IPS-NIHi11 (cell line): Measurements from ENCODE around the gene ZNHIT2.

Experiments used
- DNase-seq: peaks from one replicate; pipeline ENCODE4 v3.0.0; 2012; ENCODE audit warnings: mixed read lengths, low spot score

ZNHIT2 gene

DNA sequence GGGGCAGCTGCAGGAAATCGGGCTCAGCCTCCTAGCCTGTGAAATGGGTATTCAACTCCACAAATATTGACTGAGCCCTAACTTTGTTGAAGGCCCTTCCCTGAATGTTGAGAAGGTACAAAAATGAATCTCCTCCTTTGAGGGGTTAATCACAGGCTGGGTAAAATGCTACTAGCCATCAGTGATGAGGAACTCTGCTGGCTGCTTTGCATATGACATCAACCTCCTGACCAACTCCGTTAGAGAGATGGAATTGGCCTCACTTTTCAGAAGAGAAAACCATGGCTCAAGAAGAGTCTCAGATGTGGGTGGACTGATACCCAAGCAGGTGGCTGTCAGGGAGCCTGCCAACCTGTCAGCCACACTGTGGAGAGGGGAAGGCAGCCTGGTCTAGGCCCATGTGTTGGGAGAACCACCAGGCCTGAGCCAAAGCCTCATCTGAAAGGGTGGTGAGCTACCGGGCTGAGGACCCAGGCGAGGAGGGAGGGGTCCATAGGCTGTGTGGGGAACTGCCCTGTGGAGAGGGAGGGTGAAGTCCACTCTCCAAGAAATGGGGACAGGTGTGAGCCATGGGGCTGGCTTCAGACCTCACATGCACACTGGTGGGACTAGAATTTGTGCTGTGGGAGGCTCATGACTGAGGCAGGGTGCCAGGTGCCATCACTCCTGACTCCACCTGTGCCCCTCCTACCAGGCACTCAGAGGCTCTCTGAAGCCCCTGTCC, 45.4 kb downstream of the ZNHIT2 start:
- DNase-seq: no peak

- DNase-seq: no peak
These were observed 48.3 kb downstream of the ZNHIT2 start for GRCh38 chr11:65069217-65069616.

DNA sequence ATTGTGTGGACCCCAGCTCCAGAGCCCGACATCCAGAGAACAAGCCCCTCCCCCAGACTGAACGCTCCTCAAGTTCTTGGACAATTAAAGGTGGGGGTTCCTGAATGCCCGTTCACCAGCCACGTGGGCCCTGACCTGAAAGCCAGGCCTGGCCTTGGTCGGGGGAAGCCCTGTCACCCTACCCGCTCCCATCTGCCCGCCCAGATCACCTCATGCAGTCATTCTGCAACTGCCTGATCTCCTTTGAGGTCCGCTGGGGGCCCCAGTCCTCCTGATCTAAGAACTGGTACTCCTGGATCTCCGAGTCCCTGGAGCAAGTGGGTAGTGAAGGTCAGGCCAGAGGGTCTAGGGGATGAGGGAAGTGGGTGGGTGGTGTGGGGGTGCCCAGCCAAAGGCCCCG, 50.1 kb downstream of the ZNHIT2 start:
- no peak for DNase-seq

DNA sequence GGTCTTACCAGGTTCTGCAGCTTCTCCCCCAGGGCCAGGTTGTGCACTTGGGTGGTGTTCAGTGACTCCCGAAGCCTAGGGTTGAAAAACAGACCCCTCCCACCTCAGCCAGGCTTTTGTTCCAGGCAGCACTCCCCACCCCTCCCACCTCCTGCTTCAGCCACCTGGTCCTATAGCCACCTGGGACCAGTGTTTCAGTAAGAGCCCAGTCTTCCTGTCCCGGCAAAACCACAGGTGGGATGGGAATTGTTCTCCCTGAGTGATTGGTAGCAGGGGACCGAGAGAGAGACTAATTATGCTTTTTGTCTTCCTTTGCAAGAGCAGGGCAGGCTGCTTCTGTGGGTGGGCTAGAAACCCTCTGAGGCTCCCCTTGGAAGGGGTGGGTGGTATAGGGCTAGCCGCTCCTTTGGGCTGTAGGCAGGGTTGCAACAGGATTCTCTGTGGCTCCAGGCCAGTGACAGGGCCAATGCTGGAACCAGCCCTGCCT, 50.7 kb downstream of the ZNHIT2 start:
- DNase-seq: peak; percentile 70
